HG03354 (cell line): ENCODE measurements around the gene SMYD1.

Experiments used
- ATAC-seq: cut with Tn5 transposase; IDR thresholded peaks from one replicate; pipeline ENCODE4 v1.9.1; 2021; ENCODE audit warnings: mild to moderate bottlenecking; ENCODE audit not compliant: unreplicated experiment, poor library complexity, severe bottlenecking

Gene SMYD1

DNA sequence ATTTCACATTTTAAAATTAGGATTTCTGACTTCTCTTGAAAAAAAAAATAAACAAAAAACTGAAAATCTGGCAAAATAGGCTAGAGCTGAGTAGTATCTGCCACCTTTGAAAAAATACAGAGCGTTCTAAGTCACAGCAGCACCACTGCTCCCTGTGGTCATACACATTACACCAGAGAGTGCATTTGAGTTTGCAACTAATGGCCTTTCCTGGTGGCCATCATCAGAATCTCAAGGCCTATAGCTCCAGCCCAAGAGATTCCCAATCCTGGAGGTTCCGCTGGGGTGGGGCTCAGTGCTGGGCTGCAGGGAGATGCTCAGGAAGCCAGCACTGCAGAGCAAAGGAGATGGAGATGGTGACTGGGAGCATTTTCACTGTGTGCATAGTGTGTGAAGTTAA lies 17.5 kb downstream of the SMYD1 start:
- no peak for ATAC-seq

- ATAC-seq: no peak
These were observed 18.0 kb downstream of the SMYD1 start for GRCh38 chr2:88085602-88086001.

DNA sequence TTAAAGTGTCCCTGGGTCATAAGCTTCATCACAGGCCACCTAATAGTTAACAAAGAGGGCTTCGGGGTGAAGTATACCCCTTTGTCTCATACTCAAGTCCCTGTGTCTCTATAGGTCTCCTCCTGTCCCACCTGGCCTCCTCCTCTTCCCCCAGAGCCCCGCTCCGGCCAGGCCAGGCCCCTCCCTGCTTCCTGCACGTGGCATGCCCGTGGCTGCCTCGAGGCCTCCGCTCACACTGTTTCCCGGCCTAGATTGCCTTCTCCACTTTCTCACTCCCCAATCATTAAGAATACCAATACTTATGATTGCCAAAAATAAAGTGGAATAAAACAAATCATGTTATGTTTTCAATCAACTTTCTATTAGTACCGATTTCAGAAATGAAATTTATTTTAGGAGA lies 18.8 kb downstream of the SMYD1 start:
- ATAC-seq: no peak

DNA sequence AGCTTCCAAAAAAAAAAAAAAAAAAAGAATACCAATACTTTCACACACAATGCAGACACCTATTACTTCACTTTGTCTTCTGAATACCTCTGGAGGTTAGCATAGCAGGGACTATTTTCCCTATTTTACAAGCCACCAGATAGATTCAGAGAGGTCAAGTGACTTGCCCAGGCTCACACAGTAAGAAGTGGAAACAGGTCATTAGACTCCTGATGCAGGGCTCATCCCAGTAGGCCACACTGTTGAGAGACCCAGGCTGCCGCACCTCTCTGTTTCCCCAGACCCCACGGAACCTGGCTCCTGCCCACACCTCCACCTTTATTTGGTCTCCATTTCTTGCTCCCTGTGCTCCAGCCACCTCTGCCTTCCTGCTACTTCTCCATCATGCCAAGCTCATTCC lies 19.4 kb downstream of the SMYD1 start:
- no peak for ATAC-seq

- ATAC-seq: no peak
These were observed 20.1 kb downstream of the SMYD1 start for GRCh38 chr2:88087763-88088162.

DNA sequence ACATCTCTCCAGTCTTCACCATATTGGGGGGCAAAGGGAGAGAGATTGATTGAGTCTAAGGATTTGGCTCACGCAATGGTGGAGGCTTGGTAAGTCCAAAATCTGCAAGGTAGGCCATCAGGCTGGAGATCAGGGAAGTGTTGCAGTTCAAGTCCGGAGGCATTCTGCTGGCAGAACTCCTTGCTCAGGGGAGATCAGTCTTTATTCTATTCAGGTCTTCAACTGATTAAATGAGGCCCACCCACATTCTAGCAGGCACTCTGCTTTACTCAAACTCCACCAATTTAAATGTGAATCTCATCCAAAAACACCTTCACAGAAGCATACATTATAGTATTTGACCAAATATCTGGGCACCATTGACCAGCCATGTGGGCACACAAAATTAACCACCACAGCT lies 21.4 kb downstream of the SMYD1 start:
- no peak for ATAC-seq

DNA sequence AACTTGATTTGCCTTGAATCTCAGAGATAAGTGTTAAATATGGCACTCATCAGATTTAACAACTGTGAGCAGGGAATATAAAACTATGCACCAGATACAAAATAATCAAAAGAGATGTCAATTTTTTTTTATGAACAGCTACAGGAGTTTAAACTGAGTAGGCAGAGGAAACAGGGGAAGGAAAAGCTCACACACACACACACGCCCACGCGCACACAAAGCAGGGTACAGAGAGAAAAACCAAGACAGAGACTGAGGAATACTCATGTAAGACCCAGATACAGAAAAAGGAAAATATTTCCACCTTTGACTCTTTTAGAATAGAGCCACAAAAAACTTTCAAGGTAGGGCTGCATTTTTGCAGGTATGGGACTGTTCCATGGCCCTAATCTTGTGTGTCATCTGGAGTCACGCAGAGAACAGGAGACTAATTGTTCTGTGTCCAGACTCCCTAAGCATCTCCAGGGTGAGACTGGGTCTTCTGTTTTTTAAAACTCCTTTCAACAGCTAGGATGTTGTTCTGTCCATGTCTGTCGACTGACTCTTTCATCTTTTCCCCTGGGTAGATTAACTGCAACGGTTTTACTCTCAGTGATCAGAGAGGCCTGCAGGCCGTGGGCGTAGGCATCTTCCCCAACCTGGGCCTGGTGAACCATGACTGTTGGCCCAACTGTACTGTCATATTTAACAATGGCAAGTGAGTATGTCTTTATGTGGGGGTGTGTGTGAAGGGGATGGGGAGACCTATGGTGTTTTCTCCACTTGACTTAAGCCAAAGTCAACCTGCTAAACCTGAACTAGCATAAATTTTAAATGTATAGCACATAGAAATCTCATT lies 23.0 kb downstream of the SMYD1 start:
- ATAC-seq: no peak

- ATAC-seq: no peak
These were observed 24.3 kb downstream of the SMYD1 start for GRCh38 chr2:88091943-88092342.

GRCh38 chr2:88092773-88093172 lies 25.1 kb downstream of the SMYD1 start:
- no peak for ATAC-seq

- ATAC-seq: no peak
These were observed 27.4 kb downstream of the SMYD1 start for GRCh38 chr2:88095022-88095421.

- ATAC-seq: no peak
These were observed 29.1 kb downstream of the SMYD1 start for GRCh38 chr2:88096708-88097107.

GRCh38 chr2:88097192-88097591 lies 29.6 kb downstream of the SMYD1 start:
- ATAC-seq: no peak

GRCh38 chr2:88097891-88098557 lies 30.4 kb downstream of the SMYD1 start:
- no peak for ATAC-seq

- ATAC-seq: no peak
These were observed 30.9 kb downstream of the SMYD1 start for GRCh38 chr2:88098558-88098900.

DNA sequence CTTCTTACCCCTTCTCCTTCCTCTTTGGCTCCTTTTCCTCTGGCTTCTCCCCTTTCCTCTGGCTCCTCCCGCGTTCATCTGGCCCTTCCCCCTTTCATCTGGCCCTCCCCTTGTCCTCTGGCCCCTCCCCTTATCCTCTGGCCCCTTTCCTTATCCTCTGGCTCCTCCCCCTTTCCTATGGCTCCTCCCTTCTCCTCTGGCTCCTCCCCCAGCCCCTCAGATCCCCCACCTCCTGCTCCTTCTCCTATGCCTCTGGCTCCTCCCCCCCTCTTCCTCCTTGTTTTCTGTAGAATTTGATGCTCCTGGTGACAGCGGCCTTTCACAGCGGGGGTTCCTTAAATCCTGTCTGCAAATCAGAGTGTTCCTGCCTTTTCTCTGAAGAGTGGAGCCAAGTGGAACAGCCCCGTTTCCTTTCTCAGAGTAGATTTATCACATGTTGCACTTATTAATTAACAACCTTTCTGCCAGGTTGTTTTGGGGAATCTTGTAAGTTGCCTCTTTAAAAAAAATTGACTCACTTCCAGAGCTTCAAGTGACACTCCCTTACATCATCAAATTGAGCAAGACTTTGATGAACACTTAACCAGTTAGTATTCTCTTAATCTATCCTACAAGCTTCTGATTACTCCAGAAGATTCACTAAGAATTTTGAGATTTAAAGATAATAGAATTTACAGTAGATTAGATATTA lies 32.3 kb downstream of the SMYD1 start:
- no peak for ATAC-seq

DNA sequence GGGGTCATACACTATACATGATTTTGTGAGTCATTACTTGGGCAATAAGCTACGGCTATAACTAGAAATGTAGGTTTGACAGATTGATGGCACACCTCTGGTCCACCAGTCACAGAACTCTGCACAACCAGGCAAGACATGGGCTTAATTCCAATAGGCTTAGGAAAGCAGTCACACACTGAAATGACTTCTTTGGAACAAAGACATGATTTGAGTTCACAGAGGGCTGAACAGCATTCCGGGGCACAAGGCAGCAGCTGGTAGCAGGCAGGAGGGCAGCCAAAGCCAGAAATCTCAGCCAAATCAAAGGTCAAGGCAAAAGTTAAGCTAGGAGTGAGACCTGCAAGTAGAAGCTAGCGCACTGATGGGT lies 32.8 kb downstream of the SMYD1 start:
- ATAC-seq: no peak

- ATAC-seq: no peak
These were observed 41.2 kb downstream of the SMYD1 start for GRCh38 chr2:88108796-88109195.

- ATAC-seq: no peak
These were observed 43.2 kb downstream of the SMYD1 start for GRCh38 chr2:88110830-88111229.

DNA sequence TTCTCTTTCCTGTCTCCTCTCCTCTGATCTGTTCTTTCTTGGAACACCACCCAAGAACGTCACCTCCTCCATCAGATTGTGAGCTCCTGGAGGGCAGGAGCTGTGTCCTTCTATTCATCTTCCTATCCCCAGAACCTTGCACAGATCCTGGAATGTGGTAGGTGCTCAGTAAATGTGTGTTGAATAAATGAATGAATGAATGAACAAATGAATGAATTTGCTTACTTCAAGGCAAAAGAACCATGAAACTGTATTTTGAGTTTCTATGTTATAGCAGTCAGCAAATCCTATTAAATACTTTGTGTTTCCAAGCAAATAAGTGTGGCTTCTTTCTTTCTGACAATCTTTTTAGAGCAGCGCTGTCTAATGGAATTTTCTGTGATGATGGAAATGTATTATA lies 45.4 kb downstream of the SMYD1 start:
- ATAC-seq: no peak

- no peak for ATAC-seq
These were observed 47.3 kb downstream of the SMYD1 start for GRCh38 chr2:88114889-88115288.
